SK-N-SH (cell line): ENCODE results near the gene CD36. TPM values are rescaled to one million over a fixed set of nuclear protein-coding genes. Genes with fewer than 3 reads are reported as not detected.

Experiments used
- CTCF ChIA-PET: fragments of 300-600, 350-600 bp; formaldehyde crosslinking; extraction: SDS; loops from one replicate; lab custom pipeline; 2021; lab: Yijun Ruan, JAX
- POLR2A ChIA-PET: fragments of 350-600 bp; sonication (Branson Sonifier 250); formaldehyde crosslinking; extraction: SDS; loops from one replicate; lab custom pipeline; 2020; ENCODE audit warnings: antibody characterized with exemption, inconsistent platforms; lab: Yijun Ruan, JAX
- DNase-seq: peaks from one replicate; pipeline ENCODE4 v3.0.0; 2012
- H2AFZ ChIP-seq: fragments of 200-600 bp; sonication (generic); 2 replicates; pipeline ENCODE4 v1.8.1; 2016; ENCODE audit warnings: antibody characterized with exemption, mild to moderate bottlenecking, low read depth
- H3F3A ChIP-seq: fragments of 200-600 bp; sonication (generic); replicated peaks from 2 replicates; pipeline ENCODE3; 2016; ENCODE audit warnings: antibody characterized with exemption, mild to moderate bottlenecking; ENCODE audit not compliant: insufficient read depth
- H3K27ac ChIP-seq, 2 experiments: fragments of 200-500 bp in 1 of 2; fragments of 200-600 bp in 1 of 2; sonication (Bioruptor generic) in 1 of 2; sonication (generic), shearing (Covaris generic) in 1 of 2; 2 replicates each; pipeline versions ENCODE4 v1.5.1 to v1.6.1; 2014 to 2016; ENCODE audit warnings: low read depth in 2 of 2, inconsistent platforms in 1 of 2, low read length in 1 of 2, mild to moderate bottlenecking in 1 of 2, mixed read lengths in 1 of 2
- H3K27me3 ChIP-seq: fragments of 200-600 bp; sonication (generic), shearing (Covaris generic); 2 replicates; pipeline ENCODE4 v1.6.1; 2016; ENCODE audit warnings: mixed run types; ENCODE audit not compliant: insufficient read depth
- H3K36me3 ChIP-seq, 2 experiments: fragments of 200-500 bp in 1 of 2; fragments of 200-600 bp in 1 of 2; sonication (Bioruptor generic) in 1 of 2; sonication (generic) in 1 of 2; replicated peaks in 1 of 2; 2 replicates each; pipeline versions ENCODE3 to v1.5.1; 2014 to 2016; ENCODE audit warnings: low read length in 1 of 2, mild to moderate bottlenecking in 1 of 2; ENCODE audit not compliant: insufficient read depth in 2 of 2, control insufficient read depth in 1 of 2
- H3K4me1 ChIP-seq, 2 experiments: fragments of 200-500 bp in 1 of 2; fragments of 200-600 bp in 1 of 2; sonication (Bioruptor generic) in 1 of 2; sonication (generic), shearing (Covaris generic) in 1 of 2; 2 replicates each; pipeline versions ENCODE4 v1.5.1 to v1.6.1; 2014 to 2016; ENCODE audit warnings: low read depth in 1 of 2, low read length in 1 of 2, mixed run types in 1 of 2; ENCODE audit not compliant: insufficient read depth in 2 of 2, control insufficient read depth in 1 of 2
- H3K4me2 ChIP-seq: fragments of 200-600 bp; sonication (generic), shearing (Covaris generic); 2 replicates; pipeline ENCODE4 v1.6.1; 2017; ENCODE audit warnings: mixed run types
- H3K4me3 ChIP-seq, 2 experiments: fragments of 200-500 bp in 1 of 2; fragments of 200-600 bp in 1 of 2; sonication (Bioruptor generic) in 1 of 2; sonication (generic), shearing (Covaris generic) in 1 of 2; 2 replicates each; pipeline versions ENCODE4 v1.5.1 to v1.8.1; 2014 to 2016; ENCODE audit warnings: low read depth in 2 of 2, inconsistent platforms in 1 of 2, low read length in 1 of 2, mild to moderate bottlenecking in 1 of 2, mixed read lengths in 1 of 2, moderate library complexity in 1 of 2
- H3K79me2 ChIP-seq: fragments of 200-600 bp; sonication (generic); 2 replicates; pipeline ENCODE4 v1.8.1; 2017; ENCODE audit warnings: mild to moderate bottlenecking; ENCODE audit not compliant: insufficient read depth
- H3K9ac ChIP-seq: fragments of 200-600 bp; sonication (generic); 2 replicates; pipeline ENCODE4 v1.6.1; 2017; ENCODE audit warnings: mixed run types
- H3K9me2 ChIP-seq: fragments of 200-600 bp; sonication (generic); 2 replicates; pipeline ENCODE4 v1.6.1; 2017; ENCODE audit warnings: mixed run types
- H3K9me3 ChIP-seq: fragments of 200-600 bp; sonication (generic); 2 replicates; pipeline ENCODE4 v1.6.1; 2017; ENCODE audit warnings: mixed run types, mild to moderate bottlenecking, moderate library complexity
- H4K20me1 ChIP-seq: fragments of 200-600 bp; sonication (generic); 2 replicates; pipeline ENCODE4 v1.6.1; 2017; ENCODE audit warnings: mild to moderate bottlenecking, mixed run types; ENCODE audit not compliant: insufficient read depth
- EP300 ChIP-seq, 2 experiments: IDR thresholded peaks; 2 replicates each; pipeline versions ENCODE4 v1.4.0 to v1.6.1; 2012; ENCODE audit warnings: borderline replicate concordance in 1 of 2, low read depth in 1 of 2, low read length in 1 of 2
- FOSL2 ChIP-seq: IDR thresholded peaks from 2 replicates; pipeline ENCODE4 v1.4.0; 2012; ENCODE audit warnings: low read depth, mild to moderate bottlenecking, moderate library complexity, borderline replicate concordance
- FOXJ3 ChIP-seq: sonication (generic); formaldehyde crosslinking; IDR thresholded peaks from 2 replicates; pipeline ENCODE4 v1.5.1; 2020; ENCODE audit warnings: mild to moderate bottlenecking, missing genetic modification reagents
- NFIC ChIP-seq: IDR thresholded peaks from 2 replicates; pipeline ENCODE4 v1.4.0; 2012; ENCODE audit warnings: borderline replicate concordance
- RAD21 ChIP-seq: IDR thresholded peaks from 2 replicates; pipeline ENCODE4 v1.6.1; 2012; ENCODE audit warnings: mild to moderate bottlenecking, low read length
- SIN3A ChIP-seq: IDR thresholded peaks from 2 replicates; pipeline ENCODE4 v1.6.1; 2012; ENCODE audit warnings: low read depth, mild to moderate bottlenecking, low read length, moderate library complexity, borderline replicate concordance
- SMC3 ChIP-seq: IDR thresholded peaks from 2 replicates; pipeline ENCODE4 v1.6.1; 2012; ENCODE audit warnings: low read depth, low read length, improper control_type of control experiment
- TAF1 ChIP-seq: IDR thresholded peaks from 2 replicates; pipeline ENCODE4 v1.6.1; 2012; ENCODE audit warnings: low read depth, mild to moderate bottlenecking, low read length, moderate library complexity, borderline replicate concordance
- WGBS: methylation state at CpG from one replicate; pipeline ENCODE4 v1.1.6; 2017; ENCODE audit warnings: low lambda C conversion rate; 5-methylcytosine and 5-hydroxymethylcytosine counted together
- polyA plus RNA-seq, 3 experiments: library from polyadenylated mRNA; depleted of rRNA; stranded (reverse); fragments of >200 nt; gene quantifications; 2 replicates each; pipeline ENCODE4 v1.2.3, GENCODE V29; 2012
- TF ChIP-seq, protein P1 (sequence below): IDR thresholded peaks from 2 replicates; pipeline ENCODE4 v1.6.1; 2012; ENCODE audit warnings: mild to moderate bottlenecking, low read depth, low read length, moderate library complexity
- TF ChIP-seq, protein P2 (sequence below): fragments of 150-350 bp; IDR thresholded peaks from 2 replicates; pipeline ENCODE4 v1.6.1; 2016; ENCODE audit warnings: mild to moderate bottlenecking, low read depth, low read length
- TF ChIP-seq, protein P3 (sequence below): IDR thresholded peaks from 2 replicates; pipeline ENCODE4 v1.4.0; 2012; ENCODE audit warnings: low read depth

CD36 gene
- polyA plus RNA-seq, 1 of the 3 experiments (the other 2 are of a cell fraction) = 0.10 TPM

DNA sequence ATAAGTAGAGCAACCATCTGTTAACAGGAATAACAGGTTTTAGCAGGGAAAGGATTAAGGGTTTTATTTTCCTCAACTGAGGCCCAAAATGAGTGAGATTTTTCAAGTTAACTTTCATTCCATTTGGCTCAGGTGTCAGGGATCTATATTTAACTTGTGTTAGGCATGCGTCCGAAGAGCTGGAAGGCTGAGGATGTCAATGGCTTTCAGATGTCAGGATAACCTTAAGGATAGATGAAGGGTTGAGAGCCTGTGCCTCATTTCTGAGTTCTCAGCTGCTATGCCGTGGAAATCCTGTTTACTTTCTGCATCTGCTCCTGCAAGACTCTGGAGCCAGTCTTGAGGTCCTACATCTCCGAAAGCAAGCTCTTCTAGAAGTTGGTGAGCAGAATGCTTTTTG, 36.4 kb upstream of the CD36 start (continued):
- TF ChIP-seq, protein P1, sequence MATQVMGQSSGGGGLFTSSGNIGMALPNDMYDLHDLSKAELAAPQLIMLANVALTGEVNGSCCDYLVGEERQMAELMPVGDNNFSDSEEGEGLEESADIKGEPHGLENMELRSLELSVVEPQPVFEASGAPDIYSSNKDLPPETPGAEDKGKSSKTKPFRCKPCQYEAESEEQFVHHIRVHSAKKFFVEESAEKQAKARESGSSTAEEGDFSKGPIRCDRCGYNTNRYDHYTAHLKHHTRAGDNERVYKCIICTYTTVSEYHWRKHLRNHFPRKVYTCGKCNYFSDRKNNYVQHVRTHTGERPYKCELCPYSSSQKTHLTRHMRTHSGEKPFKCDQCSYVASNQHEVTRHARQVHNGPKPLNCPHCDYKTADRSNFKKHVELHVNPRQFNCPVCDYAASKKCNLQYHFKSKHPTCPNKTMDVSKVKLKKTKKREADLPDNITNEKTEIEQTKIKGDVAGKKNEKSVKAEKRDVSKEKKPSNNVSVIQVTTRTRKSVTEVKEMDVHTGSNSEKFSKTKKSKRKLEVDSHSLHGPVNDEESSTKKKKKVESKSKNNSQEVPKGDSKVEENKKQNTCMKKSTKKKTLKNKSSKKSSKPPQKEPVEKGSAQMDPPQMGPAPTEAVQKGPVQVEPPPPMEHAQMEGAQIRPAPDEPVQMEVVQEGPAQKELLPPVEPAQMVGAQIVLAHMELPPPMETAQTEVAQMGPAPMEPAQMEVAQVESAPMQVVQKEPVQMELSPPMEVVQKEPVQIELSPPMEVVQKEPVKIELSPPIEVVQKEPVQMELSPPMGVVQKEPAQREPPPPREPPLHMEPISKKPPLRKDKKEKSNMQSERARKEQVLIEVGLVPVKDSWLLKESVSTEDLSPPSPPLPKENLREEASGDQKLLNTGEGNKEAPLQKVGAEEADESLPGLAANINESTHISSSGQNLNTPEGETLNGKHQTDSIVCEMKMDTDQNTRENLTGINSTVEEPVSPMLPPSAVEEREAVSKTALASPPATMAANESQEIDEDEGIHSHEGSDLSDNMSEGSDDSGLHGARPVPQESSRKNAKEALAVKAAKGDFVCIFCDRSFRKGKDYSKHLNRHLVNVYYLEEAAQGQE = no peak
- TF ChIP-seq, protein P2, sequence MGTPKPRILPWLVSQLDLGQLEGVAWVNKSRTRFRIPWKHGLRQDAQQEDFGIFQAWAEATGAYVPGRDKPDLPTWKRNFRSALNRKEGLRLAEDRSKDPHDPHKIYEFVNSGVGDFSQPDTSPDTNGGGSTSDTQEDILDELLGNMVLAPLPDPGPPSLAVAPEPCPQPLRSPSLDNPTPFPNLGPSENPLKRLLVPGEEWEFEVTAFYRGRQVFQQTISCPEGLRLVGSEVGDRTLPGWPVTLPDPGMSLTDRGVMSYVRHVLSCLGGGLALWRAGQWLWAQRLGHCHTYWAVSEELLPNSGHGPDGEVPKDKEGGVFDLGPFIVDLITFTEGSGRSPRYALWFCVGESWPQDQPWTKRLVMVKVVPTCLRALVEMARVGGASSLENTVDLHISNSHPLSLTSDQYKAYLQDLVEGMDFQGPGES = no peak

DNA sequence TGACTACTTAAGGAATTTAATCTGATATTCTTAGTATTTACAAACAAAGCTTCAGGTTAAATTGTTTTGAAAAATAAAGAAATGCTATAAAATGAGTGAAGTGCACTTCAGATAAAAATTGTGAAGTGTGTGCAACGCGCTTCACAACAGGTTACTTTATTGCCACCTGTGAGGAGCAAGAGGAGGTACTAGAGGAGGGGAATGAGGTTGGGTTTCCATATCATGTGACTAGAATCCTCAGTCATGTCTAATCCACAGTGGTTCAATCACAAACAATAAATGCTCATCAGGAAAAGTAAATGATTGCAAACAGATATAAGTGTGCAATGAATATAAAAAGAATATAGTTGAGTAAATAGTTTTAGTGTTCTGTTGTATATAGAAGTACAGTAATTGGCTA, 34.5 kb upstream of the CD36 start:
- H3K4me2 ChIP-seq = no peak overlapping the region
- no peaks in the 10 kb centered on the region for H3K27me3 ChIP-seq
- H3K4me3 ChIP-seq = no peak overlapping the region
- no peaks in the 10 kb centered on the region for H3K9me2 ChIP-seq
- H2AFZ ChIP-seq = no peak overlapping the region
- H3K79me2 ChIP-seq = no peaks in the 10 kb centered on the region
- POLR2A ChIA-PET = no interaction called here
- TF ChIP-seq EP300 (IDR thresholded peaks at IDR 0.05; ENCODE audit: borderline replicate concordance in 1 of 2, low read depth in 1 of 2, low read length in 1 of 2) = no peak
- TF ChIP-seq NFIC = no peak
- TF ChIP-seq SMC3 = no peak
- TF ChIP-seq, protein P2 = no peak
- no peak for TF ChIP-seq SIN3A
- no peak for TF ChIP-seq TAF1
- no peak for TF ChIP-seq RAD21
- TF ChIP-seq FOSL2 = no peak
- no peak for TF ChIP-seq FOXJ3 (CRISPR knock-in tag)
- TF ChIP-seq, protein P3, sequence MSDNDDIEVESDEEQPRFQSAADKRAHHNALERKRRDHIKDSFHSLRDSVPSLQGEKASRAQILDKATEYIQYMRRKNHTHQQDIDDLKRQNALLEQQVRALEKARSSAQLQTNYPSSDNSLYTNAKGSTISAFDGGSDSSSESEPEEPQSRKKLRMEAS = no peak
- no peaks in the 10 kb centered on the region for H3K9me3 ChIP-seq
- H3F3A ChIP-seq = no peaks in the 10 kb centered on the region
- DNase-seq = no peak
- CTCF ChIA-PET = no interaction called here
- no peaks in the 10 kb centered on the region for H4K20me1 ChIP-seq
- H3K4me1 ChIP-seq = no peaks in the 10 kb centered on the region; a peak in 1 of 4 replicates
- H3K9ac ChIP-seq = no peak overlapping the region
- no peaks in the 10 kb centered on the region for H3K36me3 ChIP-seq
- H3K27ac ChIP-seq = no peak overlapping the region
- WGBS = 98% methylated on average over 2 of the region's 2 CpGs
